ENCODE results near the gene KIAA0319L.

DNA sequence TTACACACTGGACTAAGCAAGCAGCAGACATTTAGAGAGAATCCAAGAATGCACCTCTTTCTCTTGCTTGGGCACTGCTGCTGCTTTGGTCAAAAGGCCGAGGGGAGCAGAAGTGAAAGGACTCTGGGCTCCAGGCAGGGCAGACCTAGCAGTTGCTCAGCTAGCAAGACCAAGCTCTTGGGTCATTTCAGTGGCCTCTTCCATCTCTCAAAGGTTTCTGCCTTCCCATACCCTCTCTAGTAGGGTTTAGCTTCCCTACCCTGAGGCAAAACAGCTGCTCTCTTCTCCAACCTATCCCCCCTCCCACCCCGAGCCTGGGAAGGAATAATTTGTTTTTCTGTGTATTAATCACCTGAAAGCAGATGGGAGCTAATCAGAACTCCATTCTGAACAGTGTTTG lies 41.7 kb upstream of the KIAA0319L start:
- TF ChIP-seq, protein P1, sequence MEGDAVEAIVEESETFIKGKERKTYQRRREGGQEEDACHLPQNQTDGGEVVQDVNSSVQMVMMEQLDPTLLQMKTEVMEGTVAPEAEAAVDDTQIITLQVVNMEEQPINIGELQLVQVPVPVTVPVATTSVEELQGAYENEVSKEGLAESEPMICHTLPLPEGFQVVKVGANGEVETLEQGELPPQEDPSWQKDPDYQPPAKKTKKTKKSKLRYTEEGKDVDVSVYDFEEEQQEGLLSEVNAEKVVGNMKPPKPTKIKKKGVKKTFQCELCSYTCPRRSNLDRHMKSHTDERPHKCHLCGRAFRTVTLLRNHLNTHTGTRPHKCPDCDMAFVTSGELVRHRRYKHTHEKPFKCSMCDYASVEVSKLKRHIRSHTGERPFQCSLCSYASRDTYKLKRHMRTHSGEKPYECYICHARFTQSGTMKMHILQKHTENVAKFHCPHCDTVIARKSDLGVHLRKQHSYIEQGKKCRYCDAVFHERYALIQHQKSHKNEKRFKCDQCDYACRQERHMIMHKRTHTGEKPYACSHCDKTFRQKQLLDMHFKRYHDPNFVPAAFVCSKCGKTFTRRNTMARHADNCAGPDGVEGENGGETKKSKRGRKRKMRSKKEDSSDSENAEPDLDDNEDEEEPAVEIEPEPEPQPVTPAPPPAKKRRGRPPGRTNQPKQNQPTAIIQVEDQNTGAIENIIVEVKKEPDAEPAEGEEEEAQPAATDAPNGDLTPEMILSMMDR (optimal IDR thresholded peaks at IDR 0.05 in 1 of 3, IDR thresholded peaks at IDR 0.05 in 1 of 3, conservative IDR thresholded peaks at IDR 0.05 in 1 of 3; ENCODE audit: extremely low read depth in 1 of 3, insufficient read depth in 2 of 3, low read length in 3 of 3) = no peak
- no peak for TF ChIP-seq EZH2 (IDR thresholded peaks at IDR 0.05; ENCODE audit: low read length)

Measured in keratinocyte (primary cell).